Keratinocyte (primary cell): ENCODE data around the gene BCL6B. TPM values are rescaled to one million over a fixed set of nuclear protein-coding genes. Genes with fewer than 3 reads are reported as not detected.
A peak's percentile ranks its signal among the peaks of the same experiment; 100 is the strongest.

ENCODE experiments used
- DNase-seq: peaks from one replicate; pipeline ENCODE4 v3.0.0-alpha.2; 2011; ENCODE audit warnings: low read depth, missing footprints, low spot score
- FAIRE-seq: peaks from 2 replicates; lab custom pipeline; 2011; peaks lifted over from hg19 to GRCh38; lab: Jason Lieb, UNC
- H2AFZ ChIP-seq: 2 replicates; pipeline ENCODE4 v1.6.0; 2012; ENCODE audit warnings: low read length, control low read depth, inconsistent platforms; ENCODE audit not compliant: control insufficient read depth
- H3K27ac ChIP-seq: 2 replicates; pipeline ENCODE4 v1.5.1; 2011; ENCODE audit warnings: low read length; ENCODE audit not compliant: control insufficient read depth, insufficient read depth
- H3K27me3 ChIP-seq: 3 replicates; pipeline ENCODE4 v1.6.0; 2011; ENCODE audit warnings: low read length; ENCODE audit not compliant: control insufficient read depth, insufficient read depth; ENCODE audit errors: extremely low read depth
- H3K36me3 ChIP-seq, 2 experiments: 2 replicates in 1 of 2; 3 replicates in 1 of 2; pipeline ENCODE4 v1.5.1; 2011; ENCODE audit warnings: low read length in 2 of 2, mild to moderate bottlenecking in 1 of 2; ENCODE audit not compliant: control insufficient read depth in 2 of 2, insufficient read depth in 2 of 2; ENCODE audit errors: extremely low read depth in 1 of 2
- H3K4me1 ChIP-seq: 3 replicates; pipeline ENCODE4 v1.5.1; 2011; ENCODE audit warnings: low read length; ENCODE audit not compliant: control insufficient read depth, insufficient read depth; ENCODE audit errors: extremely low read depth
- H3K4me2 ChIP-seq: 3 replicates; pipeline ENCODE4 v1.6.0; 2011; ENCODE audit warnings: low read depth, low read length; ENCODE audit not compliant: control insufficient read depth, insufficient read depth; ENCODE audit errors: extremely low read depth
- H3K4me3 ChIP-seq, 3 experiments: fragments of 200-600 bp in 1 of 3; sonication (generic) in 1 of 3; 2 replicates in 2 of 3; 3 replicates in 1 of 3; pipeline ENCODE4 v1.5.1; 2011 to 2016; ENCODE audit warnings: low read length in 3 of 3, mild to moderate bottlenecking in 3 of 3, control low read depth in 2 of 3, inconsistent platforms in 1 of 3, low read depth in 1 of 3, mixed read lengths in 1 of 3, mixed run types in 1 of 3, moderate library complexity in 1 of 3; ENCODE audit not compliant: control insufficient read depth in 2 of 3, insufficient read depth in 2 of 3; ENCODE audit errors: extremely low read depth in 1 of 3
- H3K79me2 ChIP-seq: 2 replicates; pipeline ENCODE4 v1.6.0; 2012; ENCODE audit warnings: low read length; ENCODE audit not compliant: control insufficient read depth, insufficient read depth
- H3K9ac ChIP-seq: 3 replicates; pipeline ENCODE4 v1.6.0; 2011; ENCODE audit warnings: low read length; ENCODE audit not compliant: control insufficient read depth, insufficient read depth; ENCODE audit errors: extremely low read depth
- H3K9me1 ChIP-seq: 3 replicates; pipeline ENCODE4 v1.6.0; 2011; ENCODE audit warnings: low read length; ENCODE audit not compliant: control insufficient read depth, insufficient read depth; ENCODE audit errors: extremely low read depth
- H3K9me3 ChIP-seq: 2 replicates; pipeline ENCODE4 v1.5.1; 2012; ENCODE audit warnings: low read depth, low read length; ENCODE audit not compliant: control insufficient read depth
- H4K20me1 ChIP-seq: 3 replicates; pipeline ENCODE4 v1.6.0; 2011; ENCODE audit warnings: low read length; ENCODE audit not compliant: control insufficient read depth, insufficient read depth; ENCODE audit errors: extremely low read depth
- EZH2 ChIP-seq: IDR thresholded peaks from one replicate; pipeline ENCODE4 v1.6.1; 2012; ENCODE audit warnings: inconsistent platforms, mild to moderate bottlenecking, low read length, moderate library complexity
- dilution Hi-C: fragments of 300-500 bp; cut with MboI; formaldehyde crosslinking; loops from one replicate; pipeline ENCODE4 v1.7.0; 2020; ENCODE audit warnings: low sequenced_read_pairs; ENCODE audit not compliant: extremely low pct_ligation_motif_present
- polyA plus RNA-seq, 5 experiments: library from polyadenylated mRNA; depleted of rRNA in 3 of 5; stranded (reverse) in 3 of 5; stranded (forward) in 1 of 5; unstranded in 1 of 5; fragments of >200 nt; gene quantifications; 1 replicate in 1 of 5; 2 replicates in 3 of 5; 3 replicates in 1 of 5; pipeline versions ENCODE4 v1.2.1 to v1.2.3, GENCODE V29; 2011 to 2012; ENCODE audit warnings: missing spikeins in 2 of 5, low read depth in 1 of 5, low replicate concordance in 1 of 5
- TF ChIP-seq, protein P1 (sequence below), 3 experiments: IDR thresholded peaks in 1 of 3; conservative IDR thresholded peaks in 1 of 3; optimal IDR thresholded peaks in 1 of 3; 2 replicates in 2 of 3; 3 replicates in 1 of 3; pipeline versions ENCODE3 to v1.5.1; 2011; ENCODE audit warnings: low read length in 3 of 3, mild to moderate bottlenecking in 3 of 3, moderate library complexity in 2 of 3, control low read depth in 1 of 3, inconsistent platforms in 1 of 3; ENCODE audit not compliant: insufficient read depth in 2 of 3; ENCODE audit errors: extremely low read depth in 1 of 3

Gene BCL6B
- polyA plus RNA-seq, 1 donor (not counting 4 experiments of a cell fraction or from before 2014, with no cell fraction given), result not detected

DNA sequence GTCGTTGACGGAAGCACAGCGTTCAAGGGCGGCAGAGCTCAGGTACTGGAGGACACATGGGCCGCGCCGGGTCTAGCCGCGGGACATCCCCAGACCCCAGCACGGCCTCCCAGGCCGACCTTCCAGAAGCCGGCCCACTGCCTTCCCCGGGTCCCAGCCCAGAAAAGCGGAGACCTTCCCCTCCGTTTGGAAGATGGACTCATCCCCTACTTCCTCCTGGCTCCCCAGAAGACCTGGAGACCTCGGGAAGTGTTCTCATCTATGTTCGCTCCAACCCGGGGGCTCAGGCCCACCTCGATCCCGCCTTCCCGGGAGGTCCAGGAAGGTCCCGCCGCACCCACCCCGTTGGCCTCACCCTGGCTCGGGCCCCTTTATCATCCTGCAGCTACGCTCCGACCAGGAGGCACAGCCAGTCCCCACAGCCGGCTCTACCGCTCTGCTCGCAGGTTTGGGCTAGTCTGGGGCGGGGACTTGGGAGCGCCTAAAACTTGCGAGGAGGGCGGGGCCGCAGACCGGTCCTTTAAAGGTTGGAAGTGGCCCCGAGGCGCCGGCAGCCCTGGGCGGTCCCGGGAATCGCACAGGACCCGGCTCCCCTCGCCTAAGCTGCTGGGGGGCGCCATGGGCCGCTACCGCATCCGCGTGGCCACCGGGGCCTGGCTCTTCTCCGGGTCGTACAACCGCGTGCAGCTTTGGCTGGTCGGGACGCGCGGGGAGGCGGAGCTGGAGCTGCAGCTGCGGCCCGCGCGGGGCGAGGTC is 27.2 kb upstream of the BCL6B start, which contains the start of gene ALOX12:
ALOX12 (plus strand) TSS at position 550 of the 756 bp plus-strand sequence; CDS start at position 619, 69 bp downstream.
- FAIRE-seq, result peak; percentile 44
- Histone ChIP-seq H3K9ac (peak within 1 kb of the TSS; percentile 63), H3K27me3 (no peaks in the 10 kb centered on the region), H3K27ac (no peak within 1 kb of the TSS), H2AFZ (peak within 1 kb of the TSS; percentile 72), H3K9me1 (no peaks in the 10 kb centered on the region), H3K79me2 (no peaks in the 10 kb centered on the region), H4K20me1 (no peaks in the 10 kb centered on the region), H3K9me3 (no peaks in the 10 kb centered on the region), H3K4me1 (peaks cover 8% of the 10 kb centered on the region), H3K4me3 (peak within 1 kb of the TSS; percentile 58 to 73 (median 59)), H3K4me2 (peak within 1 kb of the TSS; percentile 82), H3K36me3 (peaks cover 4 to 9% of the 10 kb centered on the region in 2 experiments)
- peak; percentile 46 for DNase-seq
- dilution Hi-C loops, result no loop called here
- TF ChIP-seq EZH2, result no peak
- TF ChIP-seq, protein P1, sequence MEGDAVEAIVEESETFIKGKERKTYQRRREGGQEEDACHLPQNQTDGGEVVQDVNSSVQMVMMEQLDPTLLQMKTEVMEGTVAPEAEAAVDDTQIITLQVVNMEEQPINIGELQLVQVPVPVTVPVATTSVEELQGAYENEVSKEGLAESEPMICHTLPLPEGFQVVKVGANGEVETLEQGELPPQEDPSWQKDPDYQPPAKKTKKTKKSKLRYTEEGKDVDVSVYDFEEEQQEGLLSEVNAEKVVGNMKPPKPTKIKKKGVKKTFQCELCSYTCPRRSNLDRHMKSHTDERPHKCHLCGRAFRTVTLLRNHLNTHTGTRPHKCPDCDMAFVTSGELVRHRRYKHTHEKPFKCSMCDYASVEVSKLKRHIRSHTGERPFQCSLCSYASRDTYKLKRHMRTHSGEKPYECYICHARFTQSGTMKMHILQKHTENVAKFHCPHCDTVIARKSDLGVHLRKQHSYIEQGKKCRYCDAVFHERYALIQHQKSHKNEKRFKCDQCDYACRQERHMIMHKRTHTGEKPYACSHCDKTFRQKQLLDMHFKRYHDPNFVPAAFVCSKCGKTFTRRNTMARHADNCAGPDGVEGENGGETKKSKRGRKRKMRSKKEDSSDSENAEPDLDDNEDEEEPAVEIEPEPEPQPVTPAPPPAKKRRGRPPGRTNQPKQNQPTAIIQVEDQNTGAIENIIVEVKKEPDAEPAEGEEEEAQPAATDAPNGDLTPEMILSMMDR (optimal IDR thresholded peaks at IDR 0.05 in 1 of 3, IDR thresholded peaks at IDR 0.05 in 1 of 3, conservative IDR thresholded peaks at IDR 0.05 in 1 of 3; ENCODE audit: extremely low read depth in 1 of 3, insufficient read depth in 2 of 3, low read length in 3 of 3), result no peak

DNA sequence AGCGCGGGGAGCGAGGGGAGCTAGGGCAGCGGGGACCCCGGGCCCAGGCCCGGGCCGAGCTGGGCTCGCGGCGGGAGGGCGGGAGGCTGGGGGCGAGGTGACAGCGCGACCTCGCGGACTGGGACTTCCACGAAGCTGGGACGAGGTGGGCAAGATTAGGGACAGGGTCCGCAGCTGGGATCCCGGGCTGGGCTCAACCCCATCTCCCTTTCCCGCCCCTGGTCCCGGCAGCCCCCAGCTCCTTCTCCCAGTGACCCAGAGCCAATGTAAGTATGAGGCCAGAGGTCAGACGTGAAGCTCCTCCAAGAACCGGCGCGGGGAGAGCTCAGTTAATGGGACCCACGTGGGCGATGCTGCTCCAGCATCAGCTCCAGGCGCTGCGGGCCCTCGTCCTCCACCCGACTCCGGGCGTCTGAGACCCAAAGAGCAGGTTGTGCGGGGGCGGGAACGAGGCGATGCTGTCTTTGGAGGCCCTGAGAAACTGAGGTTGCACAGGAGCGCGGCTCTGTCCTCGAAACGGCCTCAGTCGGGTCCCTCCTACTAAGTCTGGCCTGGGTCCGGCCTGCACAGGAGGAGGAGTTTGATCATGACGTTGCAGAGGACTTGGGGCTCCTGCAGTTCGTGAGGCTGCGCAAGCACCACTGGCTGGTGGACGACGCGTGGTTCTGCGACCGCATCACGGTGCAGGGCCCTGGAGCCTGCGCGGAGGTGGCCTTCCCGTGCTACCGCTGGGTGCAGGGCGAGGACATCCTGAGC is 26.4 kb upstream of the BCL6B start:
- DNase-seq, result no peak
- H3K9me1 ChIP-seq, result no peaks in the 10 kb centered on the region
- peak overlapping the region; percentile 63 for H3K9ac ChIP-seq
- H2AFZ ChIP-seq, result no peak overlapping the region
- FAIRE-seq, result no peak
- H3K27me3 ChIP-seq, result no peaks in the 10 kb centered on the region
- no peaks in the 10 kb centered on the region for H4K20me1 ChIP-seq
- H3K27ac ChIP-seq, result no peak overlapping the region
- peak overlapping the region; percentile 82 for H3K4me2 ChIP-seq
- dilution Hi-C loops, result no loop called here
- no peaks in the 10 kb centered on the region for H3K79me2 ChIP-seq
- H3K36me3 ChIP-seq, result peaks cover 8 to 14% of the 10 kb centered on the region in 2 experiments
- no peaks in the 10 kb centered on the region for H3K9me3 ChIP-seq
- peaks cover 8% of the 10 kb centered on the region for H3K4me1 ChIP-seq
- TF ChIP-seq, protein P1 (optimal IDR thresholded peaks at IDR 0.05 in 1 of 3, IDR thresholded peaks at IDR 0.05 in 1 of 3, conservative IDR thresholded peaks at IDR 0.05 in 1 of 3; ENCODE audit: extremely low read depth in 1 of 3, insufficient read depth in 2 of 3, low read length in 3 of 3), result no peak
- no peak for TF ChIP-seq EZH2
- H3K4me3 ChIP-seq, result peak overlapping the region; percentile 58 to 73 (median 59)
